GM19463 (cell line): ENCODE results near the gene TNN.
"Not testable (repeated sequence)": the region's sequence is repeated elsewhere in the genome, so short reads cannot be mapped to it uniquely, and the experiment has no call there.

Source experiments
- ATAC-seq: cut with Tn5 transposase; IDR thresholded peaks from one replicate; pipeline ENCODE4 v1.9.1; 2021; ENCODE audit warnings: mild to moderate bottlenecking, moderate library complexity; ENCODE audit not compliant: unreplicated experiment

TNN gene

DNA sequence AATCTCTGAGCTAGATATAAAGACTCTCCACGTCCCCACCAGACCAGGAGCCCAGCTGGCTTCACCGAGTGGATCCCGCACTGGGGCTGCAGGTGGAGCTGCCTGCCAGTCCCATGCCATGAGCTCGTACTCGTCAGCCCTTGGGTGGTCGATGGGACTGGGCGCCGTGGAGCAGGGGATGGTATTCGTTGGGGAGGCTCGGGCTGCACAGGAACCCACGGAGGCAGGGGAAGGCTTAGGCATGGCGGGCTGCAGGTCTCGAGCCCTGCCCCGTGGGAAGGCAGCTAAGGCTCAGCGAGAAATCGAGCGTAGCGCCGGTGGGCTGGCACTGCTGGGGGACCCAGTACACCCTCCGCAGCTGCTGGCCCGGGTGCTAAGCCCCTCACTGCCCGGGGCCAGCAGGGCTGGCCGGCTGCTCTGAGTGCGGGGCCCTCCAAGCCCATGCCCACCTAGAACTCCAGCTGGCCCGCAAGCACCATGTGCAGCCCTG is 40.7 kb downstream of the TNN start:
- not testable (repeated sequence) for ATAC-seq

DNA sequence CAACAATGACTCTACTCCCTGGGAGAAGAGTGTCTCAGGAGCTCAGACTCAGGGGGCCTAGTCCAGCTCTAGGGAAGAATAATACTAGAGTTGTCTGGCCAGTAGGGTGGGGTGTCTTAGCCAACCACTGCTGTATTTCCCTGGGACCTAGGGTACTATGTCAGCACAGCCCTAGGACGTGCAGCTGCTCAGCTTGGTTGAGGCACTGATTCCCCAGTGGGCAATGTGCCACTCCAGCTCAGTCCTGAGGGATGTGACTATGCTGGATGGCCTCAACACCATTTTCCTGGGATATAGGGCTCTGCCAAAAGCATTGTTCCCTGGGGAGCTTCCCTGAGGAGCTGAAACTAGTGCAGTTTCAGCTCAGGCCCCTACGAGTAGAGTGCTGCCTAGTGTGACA is 47.4 kb downstream of the TNN start:
- no peak for ATAC-seq

DNA sequence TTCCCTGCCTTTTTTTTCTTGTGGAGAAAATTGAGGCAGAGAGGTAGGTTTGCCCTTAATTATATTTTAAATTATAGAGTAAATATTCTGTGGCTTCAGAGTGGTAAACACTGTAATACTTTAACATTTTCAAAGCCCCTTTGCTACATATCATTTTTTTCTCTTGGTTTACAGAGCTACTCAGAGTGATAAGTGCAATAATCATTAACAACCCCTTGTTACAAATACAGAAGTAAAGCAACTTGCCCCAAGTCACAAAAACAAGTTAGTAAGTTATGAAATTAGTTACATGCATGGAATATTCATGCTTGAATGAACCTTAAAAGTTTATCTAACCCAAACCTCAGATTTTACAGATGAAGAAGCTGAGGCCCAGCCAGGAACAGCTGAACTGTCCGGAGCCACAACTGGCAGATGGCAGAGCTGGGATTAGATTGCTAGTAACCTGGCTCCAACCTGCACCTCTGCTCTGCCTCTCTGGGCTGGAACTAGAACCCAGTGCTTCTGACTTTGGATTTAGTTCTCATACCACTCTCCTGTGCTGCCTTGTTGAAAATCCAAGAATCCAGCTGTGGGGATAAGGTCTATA is 48.7 kb downstream of the TNN start:
- ATAC-seq = no peak

DNA sequence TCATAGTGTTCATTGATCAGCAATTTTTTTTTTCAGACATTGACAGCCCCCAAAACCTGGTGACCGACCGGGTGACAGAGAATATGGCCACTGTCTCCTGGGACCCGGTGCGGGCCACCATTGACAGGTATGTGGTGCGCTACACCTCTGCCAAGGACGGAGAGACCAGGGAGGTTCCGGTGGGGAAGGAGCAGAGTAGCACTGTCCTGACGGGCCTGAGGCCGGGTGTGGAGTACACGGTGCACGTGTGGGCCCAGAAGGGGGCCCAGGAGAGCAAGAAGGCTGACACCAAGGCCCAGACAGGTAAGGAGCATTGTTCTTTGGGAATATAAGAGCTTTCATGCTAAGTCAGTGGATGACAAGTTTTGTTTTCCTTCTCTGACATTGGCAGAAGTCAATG is 49.3 kb downstream of the TNN start:
- ATAC-seq = no peak

DNA sequence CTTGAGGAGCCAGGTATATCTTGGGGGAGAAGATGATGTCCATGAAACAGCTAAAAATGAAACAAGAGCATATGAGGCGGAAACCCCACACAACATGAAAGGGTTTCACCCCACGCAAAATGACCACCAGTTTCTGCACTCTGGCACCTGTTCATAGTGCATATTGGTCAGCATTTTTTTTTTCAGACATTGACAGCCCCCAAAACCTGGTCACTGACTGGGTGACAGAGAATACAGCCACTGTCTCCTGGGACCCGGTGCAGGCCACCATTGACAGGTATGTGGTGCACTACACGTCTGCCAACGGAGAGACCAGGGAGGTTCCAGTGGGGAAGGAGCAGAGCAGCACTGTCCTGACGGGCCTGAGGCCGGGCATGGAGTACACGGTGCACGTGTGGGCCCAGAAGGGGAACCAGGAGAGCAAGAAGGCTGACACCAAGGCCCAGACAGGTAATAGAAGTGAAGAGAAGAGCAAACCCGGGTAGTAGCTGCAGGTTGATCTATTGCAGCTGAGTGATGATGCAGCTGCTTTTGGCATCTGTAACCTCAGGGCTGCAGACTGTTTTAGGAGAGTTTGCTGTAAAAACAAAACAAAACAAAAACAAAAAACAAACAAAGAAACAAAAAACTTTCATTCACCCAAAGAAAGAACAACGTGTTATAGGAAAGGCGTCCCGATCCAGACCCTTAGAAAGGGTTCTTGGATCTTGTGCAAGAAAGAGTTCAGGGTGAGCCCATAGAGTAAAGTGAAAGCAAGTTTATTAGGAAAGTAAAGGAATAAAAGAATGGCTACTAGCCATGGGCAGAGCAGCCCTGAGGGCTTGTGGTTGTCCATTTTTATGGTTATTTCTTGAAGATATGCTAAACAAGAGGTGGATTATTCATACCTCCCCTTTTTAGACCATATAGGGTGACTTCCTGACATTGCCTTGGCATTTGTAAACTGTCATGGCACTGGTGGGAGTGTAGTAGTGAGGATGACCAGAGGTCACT is 51.0 kb downstream of the TNN start:
- peak; percentile 49 for ATAC-seq

DNA sequence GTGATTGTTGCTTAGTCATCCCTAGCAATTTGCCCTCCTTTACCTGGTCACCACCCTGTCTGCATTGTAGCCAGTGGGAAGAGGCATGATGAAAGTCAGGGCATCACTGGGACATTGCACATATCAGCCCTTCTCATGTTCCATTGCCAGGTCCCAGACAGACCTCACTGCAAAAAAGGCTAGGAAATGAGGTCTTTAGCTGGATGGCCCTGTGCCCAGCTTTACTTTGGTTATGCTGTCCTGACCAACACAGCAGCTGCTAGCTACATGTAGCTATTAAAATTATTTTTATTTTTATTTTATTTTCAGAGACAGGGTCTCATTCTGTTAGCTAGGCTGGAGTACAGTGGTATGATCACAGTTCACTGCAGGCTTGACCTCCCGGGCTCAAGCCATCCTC is 52.9 kb downstream of the TNN start:
- ATAC-seq = no peak

DNA sequence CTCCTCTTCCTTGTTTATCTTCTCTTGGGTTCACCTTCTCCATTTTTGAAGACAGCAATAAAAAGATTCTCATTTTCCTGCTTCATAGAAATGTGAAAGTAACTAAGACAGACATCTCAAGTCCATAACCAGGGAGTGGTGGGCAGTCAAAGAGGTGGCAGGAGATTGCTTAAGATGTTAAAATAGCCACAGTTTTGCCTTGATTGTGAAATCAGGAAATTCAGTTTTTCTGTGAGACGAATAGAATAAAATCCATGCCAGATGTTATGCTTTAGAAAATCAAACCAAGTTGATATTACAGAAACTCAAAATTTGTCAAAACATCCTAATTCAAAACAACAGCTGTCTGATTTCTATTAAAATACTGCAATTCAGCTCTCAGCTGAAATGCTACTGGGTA is 57.2 kb downstream of the TNN start:
- no peak for ATAC-seq

DNA sequence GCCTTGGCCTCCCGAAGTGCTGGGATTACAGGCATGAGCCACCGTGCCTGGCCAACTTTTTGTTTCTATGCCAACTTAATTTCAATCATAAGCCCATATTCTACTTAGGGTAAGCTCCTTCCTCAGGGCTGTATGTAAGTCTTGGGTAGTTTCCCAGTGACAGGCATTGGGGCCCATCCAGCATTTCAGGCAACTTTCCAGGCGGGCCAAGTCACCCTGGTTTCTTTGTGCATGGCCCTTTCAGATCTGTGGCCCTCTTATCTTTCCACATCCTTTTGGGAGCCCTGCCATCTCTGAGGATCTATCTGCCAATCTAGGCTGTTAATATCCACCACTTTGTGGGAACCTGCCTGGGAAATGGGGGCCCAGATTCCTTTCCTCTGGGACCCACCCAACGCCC is 58.7 kb downstream of the TNN start:
- no peak for ATAC-seq

DNA sequence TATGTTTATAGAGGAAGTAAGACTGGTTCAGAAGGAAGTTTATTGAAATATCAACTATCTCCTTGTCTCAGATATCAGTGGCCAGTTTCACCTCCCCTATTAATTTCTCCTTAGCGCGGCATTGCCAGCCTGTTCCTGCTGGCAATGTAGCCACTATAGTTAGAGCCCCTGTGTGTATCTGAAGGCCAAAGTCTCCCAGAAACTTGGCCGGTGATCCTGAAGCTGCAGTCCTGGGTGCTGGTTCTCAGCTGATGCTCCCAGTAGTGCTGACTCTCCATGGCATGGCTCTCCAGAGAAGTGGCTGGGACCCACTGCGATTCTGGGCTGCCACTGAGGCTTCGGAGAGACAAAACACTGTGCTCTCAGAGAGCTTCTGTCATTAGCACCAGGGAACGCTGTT is 59.9 kb downstream of the TNN start:
- ATAC-seq = no peak

DNA sequence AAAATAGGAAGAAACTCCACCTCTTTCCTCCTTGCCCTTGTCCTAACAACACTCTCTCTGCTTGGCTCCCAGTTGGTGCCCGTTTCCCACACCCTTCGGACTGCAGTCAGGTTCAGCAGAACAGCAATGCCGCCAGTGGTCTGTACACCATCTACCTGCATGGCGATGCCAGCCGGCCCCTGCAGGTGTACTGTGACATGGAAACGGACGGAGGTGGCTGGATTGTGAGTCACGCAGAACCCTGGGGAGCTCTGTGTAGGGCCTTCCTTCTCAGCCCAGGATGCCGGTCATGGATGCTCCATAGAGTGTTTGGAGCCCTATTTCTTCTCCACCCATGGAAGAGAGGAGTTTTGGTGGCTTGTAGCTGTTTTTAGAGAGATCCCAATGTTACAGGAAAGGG is 60.9 kb downstream of the TNN start:
- ATAC-seq = no peak

DNA sequence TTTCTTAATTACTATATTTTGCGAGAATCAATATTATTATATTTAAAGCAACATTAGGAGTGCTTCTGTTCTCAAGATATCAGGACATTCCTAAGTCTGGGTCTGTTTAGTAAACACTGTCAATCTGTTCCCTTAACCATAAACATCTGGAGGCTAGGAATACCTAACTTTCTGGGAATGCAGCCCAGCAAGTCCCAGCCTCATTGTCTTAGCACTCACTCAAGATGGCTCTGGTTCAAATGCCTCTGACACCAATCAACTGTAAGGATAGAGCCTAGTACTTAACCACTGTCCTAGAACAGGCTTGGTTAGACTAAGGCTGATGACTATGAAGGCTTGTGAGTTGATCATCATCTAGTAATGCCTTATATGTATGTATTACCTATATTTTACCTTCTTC is 61.5 kb downstream of the TNN start:
- no peak for ATAC-seq

DNA sequence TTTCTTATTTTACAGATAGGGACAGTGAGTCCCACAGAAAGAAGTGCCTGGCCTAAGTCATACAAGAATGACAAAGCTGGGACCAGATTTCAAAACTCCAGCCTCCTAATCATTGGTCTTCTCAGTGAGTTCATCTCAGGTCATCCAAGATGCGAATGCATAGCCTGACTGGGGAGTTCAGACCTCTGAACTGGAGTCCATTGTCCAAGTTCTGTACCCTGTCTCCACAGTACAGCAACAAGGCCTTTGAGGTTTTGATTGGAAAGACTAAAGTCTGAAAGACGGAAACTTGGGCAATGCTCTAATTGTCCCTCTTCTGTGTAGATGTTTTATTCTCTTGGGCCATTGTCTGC is 62.0 kb downstream of the TNN start:
- no peak for ATAC-seq

DNA sequence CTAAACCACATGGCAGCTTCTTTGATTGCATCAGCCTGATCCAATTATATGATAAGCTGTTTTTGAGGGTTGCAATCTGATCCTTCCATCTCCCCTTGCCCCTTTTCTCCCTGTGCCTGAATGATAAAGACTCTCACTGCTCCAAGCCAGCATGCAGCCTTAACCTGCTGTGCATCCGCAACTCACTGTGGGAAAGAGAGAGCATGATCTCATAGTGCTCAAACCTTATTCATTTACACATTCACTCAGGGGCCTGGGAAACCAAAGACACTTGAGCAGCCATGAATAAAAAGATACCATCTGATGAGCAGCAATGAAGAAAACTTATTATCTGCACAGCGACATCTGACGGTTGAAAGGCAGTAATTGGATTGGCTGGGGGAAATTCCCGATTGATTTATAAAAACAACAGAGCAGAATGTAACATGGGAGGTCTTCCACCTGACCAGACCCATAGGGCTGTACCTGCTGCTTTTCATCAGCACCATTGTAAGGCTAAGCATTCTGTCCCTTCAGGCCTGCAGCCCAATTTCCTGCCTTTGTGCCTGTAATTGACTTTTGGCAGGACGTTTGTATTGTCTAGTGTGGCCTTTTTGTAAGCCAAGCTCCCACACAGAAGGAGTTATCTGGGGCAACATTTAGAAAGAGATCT is 62.5 kb downstream of the TNN start:
- ATAC-seq = no peak

DNA sequence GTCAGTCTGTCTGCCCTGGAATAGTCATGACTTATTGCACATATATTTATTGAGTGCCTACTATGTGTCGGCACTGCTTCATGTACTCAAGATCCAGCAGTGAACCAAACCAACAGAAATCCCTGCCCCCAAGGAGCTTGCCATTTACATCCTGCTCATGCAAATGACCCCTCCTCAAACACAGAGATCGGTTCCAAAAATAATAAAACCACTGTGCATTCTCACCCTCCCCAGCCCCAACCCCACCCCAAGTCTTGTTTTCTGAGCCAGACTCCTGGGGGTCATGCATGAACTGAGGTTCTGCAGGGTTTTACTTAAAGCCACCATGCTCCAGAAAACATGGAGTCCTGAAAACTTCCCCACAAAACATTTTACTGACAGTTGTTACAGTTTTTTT is 63.0 kb downstream of the TNN start:
- ATAC-seq = no peak

DNA sequence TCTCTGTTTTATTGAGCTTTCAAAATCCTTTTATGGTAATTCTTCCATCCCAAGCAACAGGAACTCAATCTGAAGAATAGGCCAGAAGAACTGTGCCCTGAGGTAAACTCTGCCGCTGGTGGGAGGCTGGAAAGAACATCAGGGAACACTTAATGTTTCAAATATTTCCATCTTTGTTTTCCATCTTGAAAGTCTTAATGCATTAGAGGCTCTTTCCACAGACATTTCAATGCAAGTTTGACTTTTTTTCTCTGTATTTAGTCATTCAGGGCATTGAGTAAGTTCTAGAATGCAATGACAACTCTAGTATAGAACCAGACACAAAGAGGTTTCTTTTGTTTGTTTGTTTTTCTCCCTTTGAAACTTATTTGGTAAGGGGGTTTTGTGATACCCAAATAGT is 63.5 kb downstream of the TNN start:
- ATAC-seq = no peak

DNA sequence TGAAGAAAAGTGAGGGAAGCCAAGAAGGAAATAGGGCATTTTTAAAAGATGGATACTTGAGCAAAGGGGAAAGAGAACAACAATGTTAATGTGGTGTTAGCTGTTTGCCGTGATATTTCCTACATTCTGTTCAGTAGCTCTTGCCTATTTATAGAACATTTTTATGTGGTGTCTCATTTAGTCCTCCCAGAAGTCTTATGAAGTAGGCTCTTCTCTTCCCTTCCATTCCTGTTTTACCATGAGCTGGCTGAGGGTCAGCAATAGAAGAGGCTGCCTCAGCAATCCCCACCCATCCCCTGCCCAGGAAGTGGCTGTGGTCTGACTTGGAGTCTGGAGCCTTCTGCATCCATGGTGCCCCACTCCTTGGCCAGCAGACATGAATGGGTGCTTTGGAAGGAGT is 64.8 kb downstream of the TNN start:
- no peak for ATAC-seq

DNA sequence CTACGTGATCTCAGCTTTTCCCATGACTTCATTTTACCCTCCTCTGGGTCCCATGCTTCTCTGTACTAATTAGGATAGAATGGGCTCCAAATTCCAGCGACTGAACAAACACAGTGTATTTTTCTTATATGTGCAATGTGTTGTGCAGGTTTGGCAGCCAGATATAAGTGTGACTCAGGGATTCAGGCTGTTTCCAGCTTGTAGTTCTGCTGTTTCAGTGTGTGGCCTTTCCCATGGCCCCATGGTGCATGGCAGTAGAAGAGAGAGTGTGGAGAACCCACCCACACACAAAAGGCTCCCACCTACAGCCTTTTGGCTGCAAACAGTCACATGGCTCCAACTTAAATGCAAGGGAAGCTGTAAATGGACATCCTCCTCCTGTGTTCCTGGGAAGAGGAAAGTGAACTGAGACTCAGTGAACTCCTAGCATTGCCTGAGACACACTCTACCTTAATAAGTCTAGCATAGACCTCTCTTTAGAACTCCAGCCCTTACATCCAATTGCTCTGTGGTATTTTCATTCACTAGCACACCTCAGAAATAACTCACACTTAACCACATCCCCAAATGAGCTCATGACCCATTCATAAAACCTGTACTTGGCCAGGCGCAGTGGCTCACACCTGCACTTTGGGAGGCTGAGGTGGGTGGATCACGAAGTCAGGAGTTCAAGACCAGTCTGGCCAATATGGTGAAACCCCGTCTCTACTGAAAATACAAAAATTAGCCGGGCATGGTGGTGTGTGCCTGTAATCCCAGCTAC is 66.2 kb downstream of the TNN start:
- ATAC-seq = peak; percentile 49

DNA sequence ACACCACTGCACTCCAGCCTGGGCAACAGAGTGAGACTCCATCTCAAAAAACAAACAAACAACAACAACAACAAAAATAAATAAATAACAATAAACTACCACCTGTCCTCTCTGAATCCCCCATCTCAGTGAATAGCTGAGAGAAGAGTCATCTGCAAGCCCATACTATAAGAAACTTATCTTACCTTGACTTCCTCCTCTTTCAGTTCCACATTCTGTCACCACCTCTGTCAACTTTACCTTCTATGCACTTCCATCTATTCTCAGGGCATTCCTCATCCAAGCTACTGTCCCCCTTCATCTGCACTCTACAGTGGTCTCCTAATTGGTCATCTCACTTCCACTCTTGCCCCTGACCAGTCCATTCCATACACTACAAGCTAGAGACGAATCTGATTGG is 66.9 kb downstream of the TNN start:
- ATAC-seq = no peak

DNA sequence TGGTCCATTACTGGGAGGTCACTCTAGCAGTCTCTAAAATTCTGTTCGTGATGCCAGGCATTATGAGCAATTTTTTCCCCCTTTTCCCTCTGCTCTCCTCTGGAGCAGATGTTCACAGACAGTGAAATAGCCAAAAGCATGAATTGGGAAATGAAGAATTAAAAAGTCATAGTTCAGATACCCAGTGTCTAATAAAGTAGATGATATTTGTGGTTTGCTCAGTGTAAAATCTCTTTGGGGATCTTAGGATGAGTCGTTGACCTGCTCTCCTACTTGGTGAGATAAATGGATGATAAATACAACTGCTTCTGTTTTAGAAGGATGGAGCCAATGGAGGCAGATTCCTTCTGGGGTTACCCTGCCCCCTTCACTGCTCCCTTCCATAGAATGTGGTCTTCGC is 68.6 kb downstream of the TNN start:
- no peak for ATAC-seq

DNA sequence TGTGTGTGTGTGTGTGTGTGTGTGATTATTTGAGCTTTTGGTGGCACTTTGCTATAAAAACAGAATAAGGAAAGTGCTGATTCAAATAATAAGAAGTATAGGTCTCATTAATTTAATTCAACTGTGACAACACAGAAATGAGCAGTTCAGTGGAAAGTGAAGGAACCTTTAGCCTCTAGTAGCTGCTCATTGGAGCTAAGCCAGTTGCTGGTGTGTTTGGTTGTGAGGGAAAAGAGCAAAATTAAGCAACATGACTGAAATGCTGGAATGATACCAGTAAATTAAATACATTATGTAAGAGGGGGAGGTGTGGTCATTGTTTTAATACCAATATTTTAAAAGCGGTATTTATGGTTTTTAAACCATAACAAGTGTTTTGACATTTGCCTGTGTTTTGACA is 69.7 kb downstream of the TNN start:
- no peak for ATAC-seq

DNA sequence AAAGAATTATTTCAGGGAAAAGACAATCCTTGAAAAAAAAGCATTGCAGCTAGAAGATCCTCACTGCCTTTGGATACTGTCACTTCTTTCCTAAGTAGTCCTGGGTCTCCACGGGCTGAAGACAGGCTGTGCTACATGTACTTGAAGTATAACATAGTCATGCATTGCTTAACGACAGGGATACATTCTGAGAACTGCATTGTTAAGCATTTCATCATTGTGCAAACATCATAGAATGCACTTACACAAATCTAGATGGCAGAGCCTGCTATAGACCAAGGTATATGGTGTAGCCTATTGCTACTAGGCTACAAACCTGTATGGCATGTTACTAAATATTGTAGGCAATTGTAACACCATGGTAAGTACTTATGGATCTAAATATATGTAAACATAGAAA is 70.9 kb downstream of the TNN start:
- no peak for ATAC-seq
